ENCODE measurements around the gene NEK11.

The NEK11 gene

DNA sequence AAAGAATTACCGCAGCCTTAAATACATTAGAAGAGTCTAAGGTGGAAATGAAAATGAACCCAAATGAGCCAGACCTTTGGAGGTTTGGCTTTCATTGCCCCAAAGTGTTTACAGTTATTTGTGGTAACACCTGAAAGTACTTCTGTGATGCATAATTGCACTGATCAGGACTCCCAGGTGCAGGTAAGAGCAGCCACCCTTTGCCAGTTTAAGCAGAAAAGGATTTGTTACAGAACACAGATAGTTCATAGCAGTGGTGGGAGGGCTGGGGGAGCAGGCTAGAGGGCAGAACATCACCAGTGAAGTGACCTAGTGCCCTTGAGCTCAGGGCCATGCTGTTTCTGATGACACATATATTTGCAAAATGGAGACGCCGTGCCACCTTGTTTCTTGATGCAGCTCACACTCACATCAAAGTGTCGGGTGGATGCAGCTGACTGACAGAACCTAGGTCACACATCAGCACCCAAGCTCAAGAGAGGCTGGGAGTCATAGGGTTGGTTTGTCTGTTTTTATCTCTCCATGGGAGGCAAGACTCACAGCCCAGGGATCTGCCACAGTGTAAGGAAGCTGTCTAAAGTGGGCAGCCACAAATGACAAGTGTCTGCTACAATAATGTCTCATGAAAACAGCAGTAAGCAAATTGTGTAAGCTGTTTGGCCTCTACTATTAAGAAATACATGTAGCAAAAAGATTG lies 49.1 kb downstream of the NEK11 start:
- no peaks in the 10 kb centered on the region for H3K36me3 ChIP-seq (ENCODE audit: insufficient read depth, low read length)
- no peaks in the 10 kb centered on the region for H3K27me3 ChIP-seq (ENCODE audit: insufficient read depth, low read length, poor library complexity, severe bottlenecking)
- peak overlapping the region; percentile 42; the same call in 1 of the 2 replicates for H2AFZ ChIP-seq (ENCODE audit: low read length)
- no peaks in the 10 kb centered on the region for H3K79me2 ChIP-seq (ENCODE audit: insufficient read depth, low read length)
- no peak overlapping the region for H3K9ac ChIP-seq (ENCODE audit: low read depth, low read length, poor library complexity, severe bottlenecking)
- TF ChIP-seq EZH2phosphoT487 (IDR thresholded peaks at IDR 0.05; ENCODE audit: borderline replicate concordance), result no peak
- TF ChIP-seq, protein P1, sequence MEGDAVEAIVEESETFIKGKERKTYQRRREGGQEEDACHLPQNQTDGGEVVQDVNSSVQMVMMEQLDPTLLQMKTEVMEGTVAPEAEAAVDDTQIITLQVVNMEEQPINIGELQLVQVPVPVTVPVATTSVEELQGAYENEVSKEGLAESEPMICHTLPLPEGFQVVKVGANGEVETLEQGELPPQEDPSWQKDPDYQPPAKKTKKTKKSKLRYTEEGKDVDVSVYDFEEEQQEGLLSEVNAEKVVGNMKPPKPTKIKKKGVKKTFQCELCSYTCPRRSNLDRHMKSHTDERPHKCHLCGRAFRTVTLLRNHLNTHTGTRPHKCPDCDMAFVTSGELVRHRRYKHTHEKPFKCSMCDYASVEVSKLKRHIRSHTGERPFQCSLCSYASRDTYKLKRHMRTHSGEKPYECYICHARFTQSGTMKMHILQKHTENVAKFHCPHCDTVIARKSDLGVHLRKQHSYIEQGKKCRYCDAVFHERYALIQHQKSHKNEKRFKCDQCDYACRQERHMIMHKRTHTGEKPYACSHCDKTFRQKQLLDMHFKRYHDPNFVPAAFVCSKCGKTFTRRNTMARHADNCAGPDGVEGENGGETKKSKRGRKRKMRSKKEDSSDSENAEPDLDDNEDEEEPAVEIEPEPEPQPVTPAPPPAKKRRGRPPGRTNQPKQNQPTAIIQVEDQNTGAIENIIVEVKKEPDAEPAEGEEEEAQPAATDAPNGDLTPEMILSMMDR (conservative IDR thresholded peaks at IDR 0.05; ENCODE audit: low read length), result no peak
- no peaks in the 10 kb centered on the region for H3K9me3 ChIP-seq (ENCODE audit: insufficient read depth, low read depth, low read length)
- H3K4me2 ChIP-seq (ENCODE audit: low read depth, low read length, poor library complexity, severe bottlenecking), result no peak overlapping the region
- peaks cover 43% of the 10 kb centered on the region for H3K4me1 ChIP-seq (ENCODE audit: insufficient read depth, low read length, poor library complexity, severe bottlenecking)
- H3K9me2 ChIP-seq (replicated peaks; ENCODE audit: low read depth, low read length), result no peaks in the 10 kb centered on the region
- H3F3A ChIP-seq (ENCODE audit: low read depth), result no peaks in the 10 kb centered on the region
- H4K20me1 ChIP-seq (ENCODE audit: insufficient read depth, low read length, poor library complexity, severe bottlenecking), result no peaks in the 10 kb centered on the region
- H3K4me3 ChIP-seq (ENCODE audit: low read length, poor library complexity, severe bottlenecking), result no peak overlapping the region

DNA sequence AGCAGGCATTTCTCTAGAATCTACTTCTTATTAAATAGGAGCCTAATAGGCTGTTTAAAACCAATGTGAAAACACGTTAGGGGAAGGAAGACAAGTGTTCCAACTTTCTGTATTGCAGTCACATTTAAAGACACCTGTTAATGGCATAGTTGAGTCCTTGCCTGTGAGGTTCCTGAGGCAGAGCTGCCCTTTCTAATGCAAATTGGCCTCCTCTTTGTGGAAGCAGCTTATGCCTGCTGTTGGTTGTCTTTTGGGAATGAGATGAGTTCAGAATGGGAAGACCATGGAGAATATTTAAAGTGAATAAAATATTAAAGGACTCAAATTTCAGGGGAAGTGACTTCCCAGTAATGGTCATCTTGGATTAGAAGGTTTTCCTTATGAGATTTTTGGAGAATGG lies 51.2 kb downstream of the NEK11 start:
- Histone ChIP-seq H2AFZ (ENCODE audit: low read length) (0 out of 2 replicates have a peak overlapping the region, but pooled peaks have one; percentile 9), H3K4me1 (ENCODE audit: insufficient read depth, low read length, poor library complexity, severe bottlenecking) (peaks cover 29% of the 10 kb centered on the region), H3F3A (ENCODE audit: low read depth) (no peaks in the 10 kb centered on the region), H3K4me3 (ENCODE audit: low read length, poor library complexity, severe bottlenecking) (no peak overlapping the region), H4K20me1 (ENCODE audit: insufficient read depth, low read length, poor library complexity, severe bottlenecking) (no peaks in the 10 kb centered on the region), H3K36me3 (ENCODE audit: insufficient read depth, low read length) (no peaks in the 10 kb centered on the region), H3K4me2 (ENCODE audit: low read depth, low read length, poor library complexity, severe bottlenecking) (no peak overlapping the region), H3K79me2 (ENCODE audit: insufficient read depth, low read length) (no peaks in the 10 kb centered on the region), H3K9ac (ENCODE audit: low read depth, low read length, poor library complexity, severe bottlenecking) (no peak overlapping the region), H3K27me3 (ENCODE audit: insufficient read depth, low read length, poor library complexity, severe bottlenecking) (no peaks in the 10 kb centered on the region), H3K9me2 (replicated peaks; ENCODE audit: low read depth, low read length) (no peaks in the 10 kb centered on the region), H3K9me3 (ENCODE audit: insufficient read depth, low read depth, low read length) (no peaks in the 10 kb centered on the region)
- TF ChIP-seq, protein P1 (conservative IDR thresholded peaks at IDR 0.05; ENCODE audit: low read length), result no peak
- no peak for TF ChIP-seq EZH2phosphoT487 (IDR thresholded peaks at IDR 0.05; ENCODE audit: borderline replicate concordance)

DNA sequence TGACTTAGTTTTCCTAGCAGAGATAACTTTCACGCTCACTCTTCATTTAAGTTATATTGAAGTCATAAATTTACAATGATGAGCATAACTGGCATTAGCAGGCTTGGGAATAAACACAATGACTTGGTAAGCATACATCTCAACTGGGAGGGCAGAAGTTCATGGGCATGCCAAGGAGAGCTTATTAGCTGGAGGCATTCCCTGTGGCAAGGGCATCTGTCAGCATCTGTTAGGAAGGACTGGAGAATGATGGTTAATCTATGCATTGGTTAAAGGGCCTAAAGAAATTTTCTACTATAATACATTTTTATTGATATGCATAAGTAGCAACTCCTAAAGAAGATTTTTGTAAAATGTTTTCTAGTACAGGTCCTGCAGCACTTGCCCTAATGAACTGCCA lies 52.4 kb downstream of the NEK11 start:
- no peaks in the 10 kb centered on the region for H3K36me3 ChIP-seq (ENCODE audit: insufficient read depth, low read length)
- no peaks in the 10 kb centered on the region for H3K79me2 ChIP-seq (ENCODE audit: insufficient read depth, low read length)
- no peak overlapping the region for H3K4me2 ChIP-seq (ENCODE audit: low read depth, low read length, poor library complexity, severe bottlenecking)
- no peaks in the 10 kb centered on the region for H3K9me3 ChIP-seq (ENCODE audit: insufficient read depth, low read depth, low read length)
- no peak overlapping the region for H3K4me3 ChIP-seq (ENCODE audit: low read length, poor library complexity, severe bottlenecking)
- H3K4me1 ChIP-seq (ENCODE audit: insufficient read depth, low read length, poor library complexity, severe bottlenecking), result peaks cover 21% of the 10 kb centered on the region
- no peaks in the 10 kb centered on the region for H3K27me3 ChIP-seq (ENCODE audit: insufficient read depth, low read length, poor library complexity, severe bottlenecking)
- no peak for TF ChIP-seq EZH2phosphoT487 (IDR thresholded peaks at IDR 0.05; ENCODE audit: borderline replicate concordance)
- TF ChIP-seq, protein P1 (conservative IDR thresholded peaks at IDR 0.05; ENCODE audit: low read length), result no peak
- no peaks in the 10 kb centered on the region for H4K20me1 ChIP-seq (ENCODE audit: insufficient read depth, low read length, poor library complexity, severe bottlenecking)
- H3K9ac ChIP-seq (ENCODE audit: low read depth, low read length, poor library complexity, severe bottlenecking), result no peak overlapping the region
- H2AFZ ChIP-seq (ENCODE audit: low read length), result no peak overlapping the region
- H3K9me2 ChIP-seq (replicated peaks; ENCODE audit: low read depth, low read length), result no peaks in the 10 kb centered on the region
- H3F3A ChIP-seq (ENCODE audit: low read depth), result no peaks in the 10 kb centered on the region

Measured in Loucy (cell line).